Measurements from ENCODE around the gene PCNX3.

The PCNX3 gene

GRCh38 chr11:65615229-65615949 is at the start of gene PCNX3:
PCNX3 (plus strand) TSS chr11:65615776; CDS start chr11:65616312, 536 bp downstream.
- DNase-seq (ENCODE audit: low read depth in 2 of 3, low spot score in 2 of 3) = peak; percentile 96 to 99 (median 99)

GRCh38 chr11:65569164-65569972 is 46.2 kb upstream of the PCNX3 start:
- DNase-seq (ENCODE audit: low read depth in 2 of 3, low spot score in 2 of 3) = no peak

- DNase-seq (ENCODE audit: low read depth in 2 of 3, low spot score in 2 of 3) = peak; percentile 86 to 98 (median 94)
Measured at GRCh38 chr11:65569973-65570918, 45.3 kb upstream of the PCNX3 start, which contains the start of gene ZNRD2. ZNRD2 (plus strand) TSS chr11:65570477; CDS start chr11:65570492, 15 bp downstream.

- DNase-seq (ENCODE audit: low read depth in 2 of 3, low spot score in 2 of 3) = no peak
Measured at GRCh38 chr11:65571420-65571819, 44.2 kb upstream of the PCNX3 start.

GRCh38 chr11:65571940-65572339 is 43.6 kb upstream of the PCNX3 start:
- no peak for DNase-seq (ENCODE audit: low read depth in 2 of 3, low spot score in 2 of 3)

GRCh38 chr11:65572356-65573051 is 43.1 kb upstream of the PCNX3 start, which contains the start of gene FAM89B:
FAM89B (plus strand) TSS chr11:65572538; CDS start chr11:65572670, 132 bp downstream.
- DNase-seq (ENCODE audit: low read depth in 2 of 3, low spot score in 2 of 3) = peak in 2 of 3 experiments; percentile 62 to 74

- DNase-seq (ENCODE audit: low read depth in 2 of 3, low spot score in 2 of 3) = no peak
Measured at GRCh38 chr11:65573391-65574079, 42.0 kb upstream of the PCNX3 start.

GRCh38 chr11:65574109-65574810 is 41.3 kb upstream of the PCNX3 start:
- peak; percentile 79 to 96 (median 84) for DNase-seq (ENCODE audit: low read depth in 2 of 3, low spot score in 2 of 3)

- DNase-seq (ENCODE audit: low read depth in 2 of 3, low spot score in 2 of 3) = no peak
Measured at GRCh38 chr11:65574811-65575567, 40.6 kb upstream of the PCNX3 start.

- DNase-seq (ENCODE audit: low read depth in 2 of 3, low spot score in 2 of 3) = peak in 1 of 3 experiments; percentile 66
Measured at GRCh38 chr11:65575568-65576231, 39.9 kb upstream of the PCNX3 start, which contains the start of gene EHBP1L1. EHBP1L1 (plus strand) TSS chr11:65576053; CDS start chr11:65576303, 250 bp downstream.

- DNase-seq (ENCODE audit: low read depth in 2 of 3, low spot score in 2 of 3) = no peak
Measured at GRCh38 chr11:65576232-65576866, 39.2 kb upstream of the PCNX3 start.

GRCh38 chr11:65576867-65577755 is 38.5 kb upstream of the PCNX3 start:
- no peak for DNase-seq (ENCODE audit: low read depth in 2 of 3, low spot score in 2 of 3)

GRCh38 chr11:65577756-65578109 is 37.8 kb upstream of the PCNX3 start:
- no peak for DNase-seq (ENCODE audit: low read depth in 2 of 3, low spot score in 2 of 3)

- DNase-seq (ENCODE audit: low read depth in 2 of 3, low spot score in 2 of 3) = no peak
Measured at GRCh38 chr11:65578134-65578533, 37.4 kb upstream of the PCNX3 start.

GRCh38 chr11:65578667-65579066 is 36.9 kb upstream of the PCNX3 start:
- DNase-seq (ENCODE audit: low read depth in 2 of 3, low spot score in 2 of 3) = no peak

GRCh38 chr11:65579291-65579690 is 36.3 kb upstream of the PCNX3 start:
- DNase-seq (ENCODE audit: low read depth in 2 of 3, low spot score in 2 of 3) = no peak
